ENCODE data around the gene KDM2A.
A peak's percentile ranks its signal among the peaks of the same experiment; 100 is the strongest.

Gene KDM2A

DNA sequence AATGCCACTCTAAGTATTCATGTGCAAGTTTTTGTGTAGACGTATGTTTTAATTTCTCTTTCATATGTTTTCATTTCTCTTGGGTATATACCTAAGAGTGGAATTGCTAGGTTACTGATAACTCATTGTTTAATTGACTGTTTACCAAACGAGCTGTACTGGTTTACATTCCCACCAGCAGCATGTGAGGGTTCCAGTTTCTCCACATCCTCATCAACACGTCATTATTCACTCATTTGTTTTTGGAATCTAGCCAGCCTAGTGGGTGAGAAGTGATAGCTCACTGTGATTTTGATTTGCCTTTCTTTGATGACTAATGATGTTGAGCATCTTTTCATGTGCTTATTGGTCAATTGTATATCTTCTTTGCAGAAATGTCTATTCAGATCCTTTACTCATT, 174.0 kb downstream of the KDM2A start:
- H3K4me3 ChIP-seq (ENCODE audit: low read depth, low read length), result no peak overlapping the region
- no peak for DNase-seq
- in situ Hi-C loops (cut with HindIII; ENCODE audit: low pct_ligation_motif_present, low sequenced_read_pairs), result no loop called here
- H3K27ac ChIP-seq, result peak overlapping the region; percentile 7
- H3K27me3 ChIP-seq (replicated peaks), result no peaks in the 10 kb centered on the region
- H3K36me3 ChIP-seq (replicated peaks), result peaks cover 52% of the 10 kb centered on the region
- TF ChIP-seq, protein P1, sequence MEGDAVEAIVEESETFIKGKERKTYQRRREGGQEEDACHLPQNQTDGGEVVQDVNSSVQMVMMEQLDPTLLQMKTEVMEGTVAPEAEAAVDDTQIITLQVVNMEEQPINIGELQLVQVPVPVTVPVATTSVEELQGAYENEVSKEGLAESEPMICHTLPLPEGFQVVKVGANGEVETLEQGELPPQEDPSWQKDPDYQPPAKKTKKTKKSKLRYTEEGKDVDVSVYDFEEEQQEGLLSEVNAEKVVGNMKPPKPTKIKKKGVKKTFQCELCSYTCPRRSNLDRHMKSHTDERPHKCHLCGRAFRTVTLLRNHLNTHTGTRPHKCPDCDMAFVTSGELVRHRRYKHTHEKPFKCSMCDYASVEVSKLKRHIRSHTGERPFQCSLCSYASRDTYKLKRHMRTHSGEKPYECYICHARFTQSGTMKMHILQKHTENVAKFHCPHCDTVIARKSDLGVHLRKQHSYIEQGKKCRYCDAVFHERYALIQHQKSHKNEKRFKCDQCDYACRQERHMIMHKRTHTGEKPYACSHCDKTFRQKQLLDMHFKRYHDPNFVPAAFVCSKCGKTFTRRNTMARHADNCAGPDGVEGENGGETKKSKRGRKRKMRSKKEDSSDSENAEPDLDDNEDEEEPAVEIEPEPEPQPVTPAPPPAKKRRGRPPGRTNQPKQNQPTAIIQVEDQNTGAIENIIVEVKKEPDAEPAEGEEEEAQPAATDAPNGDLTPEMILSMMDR (IDR thresholded peaks at IDR 0.05; ENCODE audit: low read depth, low read length, missing control alignments), result no peak

DNA sequence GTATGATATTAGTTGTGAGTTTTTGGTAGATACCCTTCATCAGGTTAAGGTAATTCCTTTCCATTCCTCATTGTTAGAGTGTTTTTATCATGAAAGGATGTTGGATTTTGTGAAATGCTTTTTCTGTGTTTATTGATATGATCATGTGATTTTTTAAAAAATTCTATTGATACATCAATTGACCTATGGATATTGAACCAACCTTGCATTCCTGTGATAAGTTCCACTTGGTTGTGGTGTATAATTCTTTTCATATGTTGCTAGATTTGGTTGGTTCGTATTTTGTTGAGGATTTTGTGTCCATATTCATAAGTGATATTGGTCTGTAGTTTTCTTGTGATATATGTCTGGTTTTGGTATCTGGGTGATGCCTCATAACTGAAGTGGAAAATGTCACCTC, 176.8 kb downstream of the KDM2A start:
- Histone ChIP-seq H3K27me3 (replicated peaks) (no peaks in the 10 kb centered on the region), H3K36me3 (replicated peaks) (peaks cover 67% of the 10 kb centered on the region), H3K27ac (no peak overlapping the region), H3K4me3 (ENCODE audit: low read depth, low read length) (no peak overlapping the region)
- in situ Hi-C loops (cut with HindIII; ENCODE audit: low pct_ligation_motif_present, low sequenced_read_pairs), result no loop called here
- no peak for DNase-seq
- TF ChIP-seq, protein P1 (IDR thresholded peaks at IDR 0.05; ENCODE audit: low read depth, low read length, missing control alignments), result no peak

DNA sequence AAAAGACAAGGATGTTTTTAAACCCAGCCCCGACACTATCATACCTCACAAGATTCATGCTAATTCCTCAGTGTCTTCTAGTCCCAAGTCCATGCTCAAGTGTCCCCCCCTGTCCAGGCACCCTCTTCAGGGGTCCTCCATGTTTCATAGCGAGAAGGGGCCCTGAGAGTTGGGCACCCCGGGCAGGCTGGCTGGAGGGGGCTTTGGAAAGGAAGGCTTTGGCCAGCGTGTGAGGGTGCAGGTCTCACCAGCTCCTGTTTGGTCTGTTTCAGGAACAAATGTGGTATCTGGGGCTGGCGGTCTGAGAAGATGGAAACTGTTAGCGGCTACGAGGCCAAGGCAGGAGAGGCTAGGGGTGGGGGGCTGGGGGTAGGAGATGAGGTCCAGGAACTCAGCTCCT, 179.7 kb downstream of the KDM2A start:
- TF ChIP-seq, protein P1 (IDR thresholded peaks at IDR 0.05; ENCODE audit: low read depth, low read length, missing control alignments), result no peak
- DNase-seq, result no peak
- no peaks in the 10 kb centered on the region for H3K27me3 ChIP-seq (replicated peaks)
- in situ Hi-C loops (cut with HindIII; ENCODE audit: low pct_ligation_motif_present, low sequenced_read_pairs), result no loop called here
- H3K4me3 ChIP-seq (ENCODE audit: low read depth, low read length), result no peak overlapping the region
- H3K36me3 ChIP-seq (replicated peaks), result peaks cover 65% of the 10 kb centered on the region
- no peak overlapping the region for H3K27ac ChIP-seq

DNA sequence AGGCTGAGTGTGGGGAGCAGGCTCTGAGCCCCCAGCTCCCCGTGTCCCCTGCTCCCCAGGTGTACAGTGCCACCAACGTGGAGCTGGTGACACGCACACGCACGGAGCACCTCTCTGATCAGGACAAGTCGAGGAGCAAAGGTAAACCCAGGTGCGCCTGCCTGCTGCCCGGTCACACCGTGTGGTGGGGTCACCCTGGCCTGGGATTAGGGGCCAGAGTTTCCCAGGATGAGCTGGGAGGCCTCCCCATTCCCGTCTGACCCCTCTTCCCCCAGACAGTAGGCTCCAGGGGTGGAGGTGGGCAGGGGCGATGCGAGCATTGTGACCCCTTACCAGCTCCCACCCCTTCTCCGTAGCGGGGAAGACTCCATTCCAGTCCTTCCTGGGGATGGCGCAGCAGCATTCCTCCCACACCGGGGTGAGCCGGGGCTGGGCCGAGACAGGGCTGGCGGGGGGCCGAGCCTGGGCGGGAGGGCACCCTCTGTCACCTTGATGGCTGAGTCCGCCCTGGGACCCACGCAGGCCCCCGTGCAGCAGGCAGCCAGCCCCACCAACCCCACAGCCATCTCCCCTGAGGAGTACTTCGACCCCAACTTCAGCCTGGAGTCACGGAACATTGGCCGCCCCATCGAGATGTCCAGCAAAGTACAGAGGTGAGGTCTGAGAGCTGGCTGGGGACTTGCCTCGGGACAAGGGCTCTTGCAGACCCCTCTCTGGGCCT, 180.6 kb downstream of the KDM2A start:
- no peak overlapping the region for H3K4me3 ChIP-seq (ENCODE audit: low read depth, low read length)
- no peak overlapping the region for H3K27ac ChIP-seq

DNA sequence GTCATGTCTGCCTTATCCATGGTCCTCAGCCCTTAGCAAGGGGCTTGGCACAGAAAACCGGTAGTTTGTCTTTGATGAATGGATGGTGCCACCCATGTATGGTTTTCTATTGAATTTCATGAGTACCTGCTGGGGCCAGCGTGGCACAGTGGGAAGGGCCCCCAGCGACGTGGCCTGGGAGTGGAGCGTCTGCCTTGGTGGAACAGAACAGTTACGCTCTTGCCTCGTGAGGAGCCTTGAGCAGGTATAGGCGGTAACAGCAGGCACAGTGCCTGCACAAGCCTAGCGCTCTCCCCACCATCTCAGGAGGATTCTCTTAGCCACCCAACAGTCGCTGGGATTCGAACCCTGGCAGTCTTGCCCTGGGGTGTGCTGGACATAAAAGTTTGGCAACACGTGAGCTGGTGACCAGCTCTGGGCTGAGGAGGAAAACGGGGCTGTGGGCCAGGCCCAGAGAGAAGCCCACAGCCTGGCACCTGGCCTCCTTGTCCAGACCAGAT, 181.2 kb downstream of the KDM2A start:
- Histone ChIP-seq H3K36me3 (replicated peaks) (peaks cover 54% of the 10 kb centered on the region), H3K27ac (no peak overlapping the region)

More for the DNA sequence above, 180.6 kb downstream of the KDM2A start:
- in situ Hi-C loops (cut with HindIII; ENCODE audit: low pct_ligation_motif_present, low sequenced_read_pairs), result no loop called here
- Histone ChIP-seq H3K36me3 (replicated peaks) (peaks cover 59% of the 10 kb centered on the region), H3K27me3 (replicated peaks) (no peaks in the 10 kb centered on the region)
- TF ChIP-seq, protein P1 (IDR thresholded peaks at IDR 0.05; ENCODE audit: low read depth, low read length, missing control alignments), result no peak
- DNase-seq, result no peak

More for the DNA sequence above, 181.2 kb downstream of the KDM2A start:
- Histone ChIP-seq H3K4me3 (ENCODE audit: low read depth, low read length) (no peak overlapping the region), H3K27me3 (replicated peaks) (no peaks in the 10 kb centered on the region)
- DNase-seq, result no peak
- in situ Hi-C loops (cut with HindIII; ENCODE audit: low pct_ligation_motif_present, low sequenced_read_pairs), result no loop called here
- TF ChIP-seq, protein P1 (IDR thresholded peaks at IDR 0.05; ENCODE audit: low read depth, low read length, missing control alignments), result no peak
